ENCODE measurements around the gene GRIN3A. TPM values are rescaled to one million over a fixed set of nuclear protein-coding genes. Genes with fewer than 3 reads are reported as not detected.
"Not testable (repeated sequence)": the region's sequence is repeated elsewhere in the genome, so short reads cannot be mapped to it uniquely, and the experiment has no call there.

GRIN3A gene
- total RNA-seq, 3 donors from 2014 or later, result not detected

DNA sequence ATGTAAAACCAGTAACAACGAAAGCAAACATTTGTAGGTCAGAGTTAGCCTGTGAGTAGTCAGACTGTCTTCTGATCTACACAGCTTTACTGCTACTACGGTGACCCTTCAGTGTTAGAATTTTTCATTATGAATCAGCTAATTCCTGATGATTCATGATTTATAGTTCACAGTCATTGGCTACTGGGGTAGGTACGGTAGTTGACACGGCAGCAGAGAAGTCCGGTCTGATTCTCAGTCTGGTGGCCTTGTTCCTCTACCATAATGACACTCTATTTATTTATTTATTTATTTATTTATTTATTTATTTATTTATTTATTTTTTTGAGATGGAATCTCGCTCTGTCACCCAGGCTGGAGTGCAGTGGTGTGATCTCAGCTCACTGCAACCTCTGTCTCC lies 148.4 kb downstream of the GRIN3A start:
- ATAC-seq; DNase-seq; H3K4me1 Mint-ChIP-seq (ENCODE audit: low read depth); H3K36me3 Mint-ChIP-seq (ENCODE audit: insufficient read depth); H3K4me3 Mint-ChIP-seq; H3K27me3 Mint-ChIP-seq (ENCODE audit: low read depth); H3K9me3 Mint-ChIP-seq: not testable (repeated sequence)

DNA sequence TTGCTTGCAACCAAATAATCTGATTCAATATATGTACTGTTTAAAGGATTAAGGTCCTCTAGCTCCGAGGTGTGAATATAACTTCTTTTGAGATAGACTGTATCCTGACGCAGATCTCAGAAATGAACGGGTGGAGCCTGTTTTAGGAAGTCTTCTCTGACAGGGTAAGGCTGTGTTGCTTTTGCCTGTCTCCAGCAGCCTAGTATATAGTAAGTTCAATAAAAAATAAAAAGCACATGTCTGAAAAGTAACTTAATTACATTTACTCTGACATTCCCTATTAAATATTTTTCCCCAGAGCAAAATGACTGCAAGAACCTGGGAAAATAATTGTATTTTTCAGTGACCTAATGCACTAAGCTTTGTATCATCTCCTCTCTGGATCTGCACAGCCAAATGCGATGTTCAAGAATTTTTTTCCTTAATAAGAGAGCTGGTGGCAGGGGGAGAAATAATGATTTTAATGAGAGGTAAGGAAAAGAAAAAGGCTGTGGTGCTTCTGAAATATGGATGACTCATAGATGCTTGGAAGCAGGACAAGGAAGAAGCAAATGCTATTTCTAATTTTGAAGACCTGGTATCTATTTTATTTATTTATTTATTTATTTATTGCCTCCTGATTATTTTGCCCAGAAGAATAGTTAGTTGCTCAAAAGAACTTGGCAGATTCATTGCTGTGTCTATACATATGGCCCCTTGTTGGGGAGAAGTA lies 151.0 kb downstream of the GRIN3A start:
- no peak for DNase-seq

DNA sequence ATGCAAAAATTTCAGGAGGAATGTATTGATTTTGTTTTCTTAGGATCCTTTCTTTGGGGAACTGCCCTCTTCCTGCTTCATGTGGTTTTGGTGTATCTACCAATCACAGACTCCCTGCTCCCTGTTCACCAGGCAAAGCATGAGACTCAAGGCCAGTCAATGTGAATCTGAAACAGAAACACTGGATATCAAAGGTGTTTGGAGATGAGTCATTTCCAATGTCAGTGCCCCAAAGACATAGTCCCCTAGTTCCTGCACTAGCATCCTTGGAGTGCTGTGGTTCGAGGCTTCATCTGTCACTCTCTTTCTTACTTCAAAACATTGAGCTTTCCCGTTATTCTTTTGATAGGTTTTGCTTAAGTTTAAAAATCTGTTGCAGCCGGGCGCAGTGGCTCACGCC lies 151.8 kb downstream of the GRIN3A start:
- peak; percentile 82 to 86 for ATAC-seq
- no peak for DNase-seq
- no peaks in the 10 kb centered on the region for H3K4me1 Mint-ChIP-seq (ENCODE audit: low read depth)
- H3K36me3 Mint-ChIP-seq (ENCODE audit: insufficient read depth), result no peaks in the 10 kb centered on the region
- no peaks in the 10 kb centered on the region for H3K27me3 Mint-ChIP-seq (ENCODE audit: low read depth)
- H3K9me3 Mint-ChIP-seq, result no peaks in the 10 kb centered on the region
- H3K4me3 Mint-ChIP-seq, result no peak overlapping the region

More for the DNA sequence above, 151.0 kb downstream of the GRIN3A start:
- H3K36me3 Mint-ChIP-seq (ENCODE audit: insufficient read depth), result no peaks in the 10 kb centered on the region
- H3K27me3 Mint-ChIP-seq (ENCODE audit: low read depth), result no peaks in the 10 kb centered on the region
- no peaks in the 10 kb centered on the region for H3K9me3 Mint-ChIP-seq
- H3K4me1 Mint-ChIP-seq (ENCODE audit: low read depth), result no peaks in the 10 kb centered on the region
- no peak for ATAC-seq
- H3K4me3 Mint-ChIP-seq, result no peak overlapping the region

DNA sequence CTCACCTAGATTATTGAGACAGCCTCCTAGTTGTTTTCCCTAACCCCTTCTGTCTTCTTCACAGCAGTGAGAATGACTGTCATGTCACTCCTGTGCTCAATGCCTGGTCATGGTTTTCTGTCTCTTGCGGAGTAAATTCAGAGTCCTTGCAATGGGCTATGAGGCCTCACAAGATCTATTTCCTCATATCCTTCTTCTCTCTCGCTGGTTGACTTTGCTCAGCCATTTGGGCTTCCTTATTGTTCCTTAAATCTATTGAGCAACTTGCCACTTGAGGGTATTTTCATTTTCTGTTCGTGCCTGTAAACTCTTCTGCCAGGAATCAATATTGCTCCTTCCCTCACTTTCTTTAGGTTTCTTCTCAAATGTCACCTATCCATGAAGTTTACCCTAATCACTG lies 152.7 kb downstream of the GRIN3A start:
- Mint-ChIP-seq H3K4me3 (no peak overlapping the region), H3K4me1 (ENCODE audit: low read depth) (no peaks in the 10 kb centered on the region), H3K36me3 (ENCODE audit: insufficient read depth) (no peaks in the 10 kb centered on the region), H3K27me3 (ENCODE audit: low read depth) (no peaks in the 10 kb centered on the region), H3K9me3 (no peaks in the 10 kb centered on the region)
- DNase-seq, result no peak
- ATAC-seq, result no peak

DNA sequence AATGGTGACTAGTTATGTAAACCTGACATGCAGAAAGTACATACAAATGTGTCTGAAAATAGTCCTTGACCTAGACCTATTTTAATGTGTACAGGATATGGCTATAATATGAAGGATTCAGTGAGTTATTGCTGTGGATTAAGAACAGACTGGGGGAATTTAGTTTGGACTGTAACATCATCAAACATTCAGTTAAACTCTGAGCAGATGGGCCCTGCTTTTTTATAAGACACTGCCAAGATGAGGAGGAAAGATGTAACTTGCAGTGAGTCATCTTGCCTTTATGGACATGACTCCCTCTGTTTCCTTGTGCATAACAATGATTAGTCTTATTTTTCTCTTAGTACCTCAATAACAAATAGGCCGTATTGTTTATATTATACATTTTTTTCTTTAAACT lies 155.9 kb downstream of the GRIN3A start:
- H3K9me3 Mint-ChIP-seq, result no peaks in the 10 kb centered on the region
- DNase-seq, result no peak

DNA sequence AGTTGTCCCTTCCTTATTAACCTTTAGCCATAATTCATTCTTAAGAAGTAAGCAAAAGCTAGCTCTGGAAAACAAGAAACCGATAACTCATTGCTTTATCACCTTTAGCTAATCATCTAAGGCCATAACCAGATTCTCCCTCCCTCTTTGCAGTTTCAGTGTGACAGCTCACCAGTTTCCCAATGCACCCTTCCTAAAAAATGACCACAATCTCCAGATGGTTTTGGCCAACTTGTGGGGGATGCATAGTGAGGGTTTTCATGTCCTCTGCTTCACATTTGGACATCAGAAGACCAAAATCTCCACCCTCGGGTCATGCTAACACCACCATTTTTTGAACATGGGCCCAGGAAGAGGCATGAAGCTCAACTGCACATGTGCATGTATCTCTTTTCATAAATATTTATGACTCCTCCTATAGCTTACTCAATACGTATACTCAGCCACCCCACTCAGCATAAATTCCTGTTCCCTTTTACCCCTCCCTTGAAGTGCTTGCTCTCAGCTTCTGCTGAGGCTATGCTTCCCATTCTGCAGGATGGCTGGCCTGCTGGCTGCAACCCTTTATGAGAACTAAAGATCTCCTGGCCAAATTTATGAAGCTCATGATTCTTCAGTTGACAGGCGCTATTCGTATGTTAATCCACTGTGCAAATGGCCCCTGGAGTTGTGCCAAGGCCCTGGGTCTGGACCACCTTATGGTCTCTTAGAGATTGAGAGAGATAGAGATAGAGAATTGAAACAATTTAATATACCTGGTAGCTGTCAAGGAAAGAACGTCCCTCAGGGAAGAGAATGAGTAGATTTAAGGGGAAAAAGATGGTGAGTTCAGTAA lies 158.5 kb downstream of the GRIN3A start:
- no peaks in the 10 kb centered on the region for H3K36me3 Mint-ChIP-seq (ENCODE audit: insufficient read depth)
- H3K9me3 Mint-ChIP-seq, result no peaks in the 10 kb centered on the region
- H3K27me3 Mint-ChIP-seq (ENCODE audit: low read depth), result no peaks in the 10 kb centered on the region
- DNase-seq (no peak), ATAC-seq (no peak)
- H3K4me1 Mint-ChIP-seq (ENCODE audit: low read depth), result peaks cover 3% of the 10 kb centered on the region
- H3K4me3 Mint-ChIP-seq, result no peak overlapping the region

More for the DNA sequence above, 155.9 kb downstream of the GRIN3A start:
- Mint-ChIP-seq H3K4me3 (no peak overlapping the region), H3K36me3 (ENCODE audit: insufficient read depth) (no peaks in the 10 kb centered on the region), H3K4me1 (ENCODE audit: low read depth) (no peaks in the 10 kb centered on the region), H3K27me3 (ENCODE audit: low read depth) (no peaks in the 10 kb centered on the region)
- no peak for ATAC-seq

DNA sequence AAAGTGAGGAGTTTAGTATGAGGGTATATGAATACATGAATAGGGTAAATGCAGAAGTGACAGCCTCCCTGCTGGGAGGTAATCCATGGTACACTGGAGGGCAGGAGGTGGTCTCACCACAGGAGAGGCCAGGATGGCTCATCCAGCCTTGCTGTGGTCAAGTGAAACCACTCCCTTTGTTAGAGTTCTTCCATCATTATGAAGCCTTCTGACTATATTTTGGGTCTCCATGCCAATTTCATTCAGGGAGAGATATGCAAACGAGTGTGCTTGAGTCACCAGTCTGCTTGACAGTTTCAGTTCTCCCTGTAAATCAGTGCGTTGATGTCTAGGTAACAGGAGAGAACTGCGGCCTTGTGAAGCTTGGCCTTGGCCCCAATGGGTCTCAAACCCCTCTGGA lies 160.1 kb downstream of the GRIN3A start:
- H3K4me3 Mint-ChIP-seq, result no peak overlapping the region
- no peaks in the 10 kb centered on the region for H3K27me3 Mint-ChIP-seq (ENCODE audit: low read depth)
- no peak for ATAC-seq
- DNase-seq, result no peak
- H3K4me1 Mint-ChIP-seq (ENCODE audit: low read depth), result peaks cover 19% of the 10 kb centered on the region
- H3K36me3 Mint-ChIP-seq (ENCODE audit: insufficient read depth), result no peaks in the 10 kb centered on the region
- H3K9me3 Mint-ChIP-seq, result no peaks in the 10 kb centered on the region

DNA sequence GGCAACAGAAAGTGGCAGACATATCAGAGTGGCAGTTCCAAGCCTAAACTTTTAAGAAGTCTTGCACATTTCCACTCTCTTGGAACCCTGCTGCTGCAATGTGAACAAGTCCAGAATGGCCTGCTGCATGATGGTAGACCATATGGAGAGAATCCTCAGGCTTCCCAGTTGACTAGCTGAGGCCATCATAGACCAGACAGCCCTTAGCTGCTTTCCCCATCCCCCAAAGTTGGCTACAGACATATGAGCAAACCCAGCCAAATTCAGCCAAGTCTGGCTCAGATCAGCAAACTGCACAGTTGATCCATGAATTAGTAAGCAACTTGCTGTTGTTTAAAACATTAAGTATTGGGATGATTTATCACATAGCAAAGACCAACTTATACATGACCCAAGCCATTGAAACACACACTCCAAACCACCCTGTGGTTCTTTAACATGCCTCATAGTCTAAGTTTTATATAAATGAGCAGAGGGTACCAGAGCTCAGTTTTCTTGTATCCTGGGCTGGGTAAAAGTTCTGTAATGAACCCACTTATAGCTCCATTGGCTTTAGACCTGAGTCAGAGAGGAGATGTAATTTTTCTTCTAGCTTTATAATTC lies 163.6 kb downstream of the GRIN3A start:
- DNase-seq, result no peak
- H3K4me1 Mint-ChIP-seq (ENCODE audit: low read depth), result peaks cover 54% of the 10 kb centered on the region
- no peak overlapping the region for H3K4me3 Mint-ChIP-seq
- no peak for ATAC-seq
- no peaks in the 10 kb centered on the region for H3K9me3 Mint-ChIP-seq
- H3K36me3 Mint-ChIP-seq (ENCODE audit: insufficient read depth), result peaks cover 1% of the 10 kb centered on the region
- no peaks in the 10 kb centered on the region for H3K27me3 Mint-ChIP-seq (ENCODE audit: low read depth)

DNA sequence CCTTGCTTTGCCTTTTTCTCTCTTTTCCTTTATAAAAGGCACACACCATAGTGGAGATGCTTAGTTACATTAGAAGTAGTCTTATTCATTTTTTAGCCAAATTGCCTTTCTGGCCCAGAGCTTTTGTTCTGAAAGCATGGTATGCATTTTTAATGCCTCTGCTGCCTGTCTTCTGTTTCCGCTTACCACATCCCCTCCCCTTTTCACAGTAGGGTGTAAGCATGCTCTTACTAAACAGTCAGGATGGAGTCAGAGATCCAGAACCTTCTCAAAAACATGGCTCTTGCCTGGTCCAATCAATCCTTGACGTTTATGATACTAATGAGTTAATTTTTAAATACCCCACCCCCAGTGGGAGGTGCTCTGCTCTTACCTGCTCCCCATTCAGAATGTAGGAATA lies 166.1 kb downstream of the GRIN3A start:
- ATAC-seq (no peak), DNase-seq (no peak)
- Mint-ChIP-seq H3K9me3 (no peaks in the 10 kb centered on the region), H3K4me3 (no peak overlapping the region), H3K36me3 (ENCODE audit: insufficient read depth) (peaks cover 10% of the 10 kb centered on the region), H3K27me3 (ENCODE audit: low read depth) (no peaks in the 10 kb centered on the region), H3K4me1 (ENCODE audit: low read depth) (peaks cover 75% of the 10 kb centered on the region)

DNA sequence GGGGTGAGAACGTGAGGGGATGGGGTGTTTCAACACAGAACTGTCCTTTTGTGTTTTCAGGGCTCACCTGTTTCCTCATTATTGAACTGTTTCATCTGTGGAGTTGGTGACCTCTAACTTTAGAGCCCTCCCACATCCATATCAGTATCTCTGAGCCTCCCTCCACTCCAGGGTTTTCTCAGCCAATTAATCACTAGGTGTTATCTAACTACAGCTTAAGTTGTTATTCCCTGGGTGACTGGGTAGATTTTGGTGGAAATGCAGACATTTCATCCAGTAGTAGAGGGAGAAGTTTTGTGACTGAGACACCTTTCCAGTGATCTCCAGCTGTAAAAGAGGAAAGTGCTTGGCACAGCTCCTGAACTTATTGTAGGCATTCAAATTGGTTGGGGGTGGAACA lies 167.3 kb downstream of the GRIN3A start:
- ATAC-seq (no peak), DNase-seq (no peak)
- H3K4me3 Mint-ChIP-seq, result no peak overlapping the region

DNA sequence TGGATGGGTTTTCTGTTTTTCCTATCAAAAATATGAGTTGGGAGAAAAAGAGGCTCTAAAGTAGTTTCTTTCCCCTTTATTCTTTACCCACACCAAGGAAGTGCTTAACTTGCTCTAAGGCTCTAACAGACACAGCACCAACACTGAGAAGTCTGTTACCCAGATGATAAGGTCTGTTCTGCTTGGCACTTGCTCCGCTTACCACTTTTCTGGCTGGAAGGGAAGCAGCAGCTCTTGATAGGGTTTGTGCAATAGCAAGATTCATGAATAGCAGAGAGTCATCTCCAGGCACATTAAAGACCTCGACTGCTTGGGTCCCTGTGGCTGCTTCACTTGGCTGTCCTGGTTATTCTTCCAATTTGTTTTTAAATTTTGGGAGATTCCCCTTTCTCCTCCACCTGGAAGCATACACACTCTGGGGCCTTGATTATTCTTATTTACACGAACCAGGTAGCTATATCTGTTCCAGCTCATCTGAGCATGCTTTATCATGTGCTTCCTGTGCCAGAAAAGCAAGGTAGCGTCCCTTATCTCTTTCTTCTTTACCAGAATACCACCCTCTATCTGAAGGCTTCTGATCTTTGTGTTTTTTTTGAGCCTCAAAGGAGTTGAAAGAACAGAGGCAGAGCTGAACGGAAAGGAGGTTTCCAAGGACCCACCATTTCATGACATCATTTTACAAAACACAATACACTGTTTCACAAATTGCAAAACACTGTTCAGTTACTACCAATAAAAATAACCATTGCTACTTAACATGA lies 168.5 kb downstream of the GRIN3A start:
- Mint-ChIP-seq H3K9me3 (no peaks in the 10 kb centered on the region), H3K4me1 (ENCODE audit: low read depth) (peaks cover 75% of the 10 kb centered on the region), H3K36me3 (ENCODE audit: insufficient read depth) (peaks cover 22% of the 10 kb centered on the region), H3K4me3 (peak overlapping the region; percentile 35), H3K27me3 (ENCODE audit: low read depth) (no peaks in the 10 kb centered on the region)
- ATAC-seq (peak; percentile 20 to 42), DNase-seq (no peak)

More for the DNA sequence above, 167.3 kb downstream of the GRIN3A start:
- Mint-ChIP-seq H3K36me3 (ENCODE audit: insufficient read depth) (peaks cover 13% of the 10 kb centered on the region), H3K9me3 (no peaks in the 10 kb centered on the region), H3K4me1 (ENCODE audit: low read depth) (peaks cover 79% of the 10 kb centered on the region), H3K27me3 (ENCODE audit: low read depth) (no peaks in the 10 kb centered on the region)

DNA sequence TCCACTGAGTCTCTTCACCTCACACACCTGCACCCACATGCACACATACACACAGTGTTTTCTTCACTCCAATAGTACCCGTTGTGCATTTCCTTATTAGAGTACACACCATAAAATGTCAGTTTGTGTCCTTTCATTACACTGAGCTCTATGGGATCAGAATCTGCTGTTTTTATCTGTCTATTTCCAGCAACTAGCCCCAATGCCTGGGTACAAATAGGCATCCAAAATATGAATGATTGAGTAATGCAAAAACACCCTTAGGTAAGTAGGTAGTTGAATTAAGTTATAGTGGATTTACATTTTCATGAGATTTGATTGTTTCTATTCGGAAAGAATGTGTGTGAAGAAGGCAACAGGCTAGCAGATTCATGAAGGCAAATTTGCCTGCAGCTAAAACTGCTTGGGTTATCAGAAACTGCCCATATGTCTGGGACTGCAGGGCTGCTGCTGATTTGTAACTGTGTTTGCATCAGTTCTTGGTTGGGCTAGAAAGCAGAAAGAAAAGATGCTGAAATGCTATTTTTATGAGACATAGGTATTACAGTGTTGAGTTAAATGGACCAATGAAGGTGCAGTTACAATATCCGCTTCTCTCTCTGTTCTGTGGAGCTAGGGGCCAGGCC lies 170.6 kb downstream of the GRIN3A start:
- Mint-ChIP-seq H3K4me1 (ENCODE audit: low read depth) (peaks cover 55% of the 10 kb centered on the region), H3K36me3 (ENCODE audit: insufficient read depth) (peaks cover 27% of the 10 kb centered on the region), H3K9me3 (no peaks in the 10 kb centered on the region), H3K4me3 (no peak overlapping the region), H3K27me3 (ENCODE audit: low read depth) (no peaks in the 10 kb centered on the region)
- ATAC-seq (no peak), DNase-seq (no peak)

DNA sequence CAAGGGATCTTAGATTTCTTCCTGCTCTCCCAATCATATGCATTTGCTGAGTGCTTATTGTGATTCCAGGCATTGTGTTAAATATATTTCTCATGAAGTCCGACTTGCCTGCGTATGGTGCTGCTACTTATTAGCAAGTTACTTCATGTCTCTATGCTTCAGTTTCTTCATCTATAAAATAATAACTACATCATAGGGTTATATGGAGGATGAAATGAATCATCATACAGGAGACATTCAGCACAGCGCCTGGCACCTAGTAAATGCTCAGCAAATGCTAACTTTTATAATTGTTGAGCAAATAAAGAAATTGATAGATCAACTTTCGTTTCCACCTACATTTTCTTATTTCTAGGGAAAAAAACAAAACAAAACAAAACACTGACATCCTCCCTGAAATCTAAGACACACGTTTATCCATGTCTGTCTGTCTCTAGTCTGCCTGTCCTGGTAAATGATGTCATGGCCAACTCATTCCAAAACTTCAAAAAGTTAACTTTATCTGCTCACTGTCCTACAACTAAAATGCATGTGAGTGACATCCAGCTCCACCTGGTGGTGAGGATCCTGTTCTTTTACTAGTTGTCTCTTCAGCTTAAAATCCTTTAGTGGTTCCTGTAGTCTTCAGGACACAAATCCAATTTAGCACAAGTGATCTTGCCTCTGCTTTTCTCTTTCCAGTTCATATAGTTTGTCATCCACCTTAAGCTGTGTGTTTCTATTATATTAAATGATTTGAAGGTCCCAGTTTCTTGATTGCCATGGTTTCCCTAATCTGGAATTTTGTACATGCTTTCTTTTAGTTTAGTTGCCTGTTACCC lies 171.3 kb downstream of the GRIN3A start:
- Mint-ChIP-seq H3K9me3 (no peaks in the 10 kb centered on the region), H3K4me1 (ENCODE audit: low read depth) (peaks cover 48% of the 10 kb centered on the region), H3K4me3 (no peak overlapping the region), H3K36me3 (ENCODE audit: insufficient read depth) (peaks cover 35% of the 10 kb centered on the region), H3K27me3 (ENCODE audit: low read depth) (no peaks in the 10 kb centered on the region)
- ATAC-seq (peak in 1 of 2 donors; percentile 36), DNase-seq (peak; percentile 11)
